GM19324 (cell line): ENCODE data around the gene TIAM2.
"Not testable (repeated sequence)": the region's sequence is repeated elsewhere in the genome, so short reads cannot be mapped to it uniquely, and the experiment has no call there.

Experiments used
- ATAC-seq: cut with Tn5 transposase; IDR thresholded peaks from one replicate; pipeline ENCODE4 v1.9.1; 2021; ENCODE audit warnings: mild to moderate bottlenecking, moderate library complexity; ENCODE audit not compliant: unreplicated experiment, low FRiP score

The TIAM2 gene

DNA sequence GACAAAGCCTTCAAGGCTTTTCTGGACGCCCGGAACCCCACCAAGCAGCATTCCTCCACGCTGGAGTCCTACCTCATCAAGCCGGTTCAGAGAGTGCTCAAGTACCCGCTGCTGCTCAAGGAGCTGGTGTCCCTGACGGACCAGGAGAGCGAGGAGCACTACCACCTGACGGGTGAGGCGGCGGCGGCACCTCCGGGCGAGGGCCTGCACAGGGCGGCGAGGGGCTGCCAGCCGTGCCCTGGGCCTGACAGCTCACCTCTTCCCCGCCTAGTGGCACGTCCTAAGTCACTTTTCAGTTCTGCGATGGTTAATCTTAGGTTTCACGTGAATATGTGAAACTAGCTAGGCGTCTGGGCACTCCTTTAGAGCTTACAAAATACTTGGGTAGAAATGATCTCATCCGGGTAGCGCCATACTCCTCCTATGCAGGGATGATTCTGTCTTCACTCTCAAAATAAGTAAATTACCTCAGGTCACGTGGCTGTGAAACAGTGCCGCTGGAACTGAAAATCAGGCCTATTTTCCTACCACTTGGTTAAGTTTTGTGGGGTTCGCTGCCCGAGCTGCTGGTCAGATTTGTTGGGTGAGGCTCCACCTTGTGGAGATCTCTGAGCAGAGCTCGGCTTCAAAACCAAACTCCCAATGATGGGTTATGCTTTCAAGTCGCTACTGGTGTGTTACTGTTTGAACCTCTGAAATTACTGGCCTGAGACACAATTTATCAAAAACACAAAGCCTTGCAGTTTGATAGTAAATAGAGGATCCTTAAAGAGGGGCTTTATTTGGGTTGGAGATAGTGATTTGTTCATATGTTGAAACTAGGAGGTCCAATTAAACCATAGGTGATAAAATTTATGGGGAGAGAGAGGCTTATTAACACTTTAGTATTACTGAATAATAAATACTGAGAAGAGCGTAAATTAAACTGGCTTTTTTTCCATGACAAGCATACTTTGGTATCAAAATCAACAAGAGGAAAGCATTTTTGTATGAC is 253.2 kb downstream of the TIAM2 start:
- ATAC-seq, result no peak

- no peak for ATAC-seq
Observed at GRCh38 chr6:155250701-155251381, 255.7 kb downstream of the TIAM2 start.

GRCh38 chr6:155252581-155252980 is 257.5 kb downstream of the TIAM2 start:
- ATAC-seq, result no peak

DNA sequence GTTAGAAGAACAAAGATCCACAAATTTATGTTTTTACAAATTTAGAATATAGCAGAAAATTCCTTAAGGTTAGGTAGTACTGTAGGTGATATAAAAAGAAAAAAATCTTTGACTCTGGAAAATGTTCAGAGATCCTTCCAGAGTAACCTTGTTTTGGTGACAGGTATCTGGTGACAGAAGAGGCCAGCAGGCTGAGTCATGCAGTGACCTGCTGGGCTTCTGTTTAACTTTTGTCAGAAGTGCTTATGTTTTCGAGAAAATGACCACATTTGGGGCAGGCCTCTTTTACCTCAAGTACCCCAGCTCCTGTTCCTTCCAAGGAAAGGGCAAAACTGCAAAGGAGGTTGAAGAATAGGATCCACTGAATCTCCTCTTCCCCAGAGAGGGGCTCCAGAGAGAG is 258.2 kb downstream of the TIAM2 start:
- ATAC-seq, result no peak

GRCh38 chr6:155254139-155254538 is 259.0 kb downstream of the TIAM2 start:
- no peak for ATAC-seq

DNA sequence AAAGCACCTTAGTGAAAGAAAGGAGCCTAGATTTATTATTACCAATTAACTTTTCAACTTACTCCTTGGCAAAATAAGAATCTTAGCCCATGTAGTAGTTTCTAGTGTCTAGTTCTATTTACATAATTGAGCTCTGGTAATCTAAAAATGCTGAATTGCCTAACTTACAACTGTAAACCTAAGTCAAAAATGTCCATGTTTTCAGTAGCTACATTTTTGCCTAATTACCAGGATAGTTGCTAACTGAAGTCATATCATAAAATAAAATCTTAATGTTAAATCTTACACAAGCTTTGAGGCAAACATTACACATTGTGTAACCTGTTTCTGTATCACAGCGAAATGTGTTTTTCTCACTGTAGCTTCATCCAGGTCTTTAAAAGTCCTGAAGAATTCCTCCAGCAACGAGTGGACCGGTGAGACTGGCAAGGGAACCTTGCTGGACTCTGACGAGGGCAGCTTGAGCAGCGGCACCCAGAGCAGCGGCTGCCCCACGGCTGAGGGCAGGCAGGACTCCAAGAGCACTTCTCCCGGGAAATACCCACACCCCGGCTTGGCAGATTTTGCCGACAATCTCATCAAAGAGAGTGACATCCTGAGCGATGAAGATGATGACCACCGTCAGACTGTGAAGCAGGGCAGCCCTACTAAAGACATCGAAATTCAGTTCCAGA is 261.1 kb downstream of the TIAM2 start:
- ATAC-seq, result no peak

DNA sequence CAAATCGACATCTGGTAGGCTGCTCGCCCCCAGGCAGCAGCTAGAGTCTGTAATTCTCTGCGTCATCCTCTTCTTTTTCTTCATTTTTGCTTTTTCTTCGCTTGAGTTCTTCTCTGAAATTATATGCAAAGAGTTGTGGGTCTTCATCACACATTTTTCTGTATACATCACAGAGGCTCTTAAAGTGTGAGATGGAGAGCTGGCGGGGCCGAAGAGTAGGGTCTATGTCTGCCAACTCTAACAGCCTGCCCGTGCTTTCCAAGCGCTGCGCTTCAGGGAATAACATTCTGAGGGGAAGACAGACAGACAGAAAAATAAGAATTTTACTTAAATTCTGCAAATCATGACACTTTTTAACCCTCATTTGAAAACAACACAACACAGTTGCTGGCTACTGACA is 262.7 kb downstream of the TIAM2 start:
- no peak for ATAC-seq

- ATAC-seq, result no peak
Observed at GRCh38 chr6:155259204-155259603, 264.1 kb downstream of the TIAM2 start.

- ATAC-seq, result no peak
Observed at GRCh38 chr6:155259897-155260296, 264.8 kb downstream of the TIAM2 start.

- peak; percentile 65 for ATAC-seq
Observed at GRCh38 chr6:155260686-155261085, 265.6 kb downstream of the TIAM2 start.

GRCh38 chr6:155261111-155261900 is 266.2 kb downstream of the TIAM2 start:
- ATAC-seq, result no peak

DNA sequence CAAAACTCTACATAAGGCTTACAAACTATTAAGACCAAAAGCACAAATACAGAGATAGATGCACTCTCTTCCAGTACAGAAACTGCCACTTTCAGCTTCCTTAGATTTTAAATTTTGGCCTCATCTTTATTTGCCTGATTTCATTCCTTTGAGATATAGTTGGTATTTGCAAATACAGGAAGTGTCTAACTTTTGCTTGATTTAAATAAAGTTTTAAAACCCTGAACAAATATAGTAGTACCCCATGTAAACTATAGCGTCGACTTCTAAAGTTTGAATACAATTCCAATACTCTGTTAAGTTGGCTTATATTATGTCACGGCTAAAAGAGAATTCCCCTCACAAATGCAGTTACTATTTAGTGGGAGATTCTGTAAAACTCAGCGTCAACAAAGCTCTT is 267.5 kb downstream of the TIAM2 start:
- ATAC-seq, result no peak

DNA sequence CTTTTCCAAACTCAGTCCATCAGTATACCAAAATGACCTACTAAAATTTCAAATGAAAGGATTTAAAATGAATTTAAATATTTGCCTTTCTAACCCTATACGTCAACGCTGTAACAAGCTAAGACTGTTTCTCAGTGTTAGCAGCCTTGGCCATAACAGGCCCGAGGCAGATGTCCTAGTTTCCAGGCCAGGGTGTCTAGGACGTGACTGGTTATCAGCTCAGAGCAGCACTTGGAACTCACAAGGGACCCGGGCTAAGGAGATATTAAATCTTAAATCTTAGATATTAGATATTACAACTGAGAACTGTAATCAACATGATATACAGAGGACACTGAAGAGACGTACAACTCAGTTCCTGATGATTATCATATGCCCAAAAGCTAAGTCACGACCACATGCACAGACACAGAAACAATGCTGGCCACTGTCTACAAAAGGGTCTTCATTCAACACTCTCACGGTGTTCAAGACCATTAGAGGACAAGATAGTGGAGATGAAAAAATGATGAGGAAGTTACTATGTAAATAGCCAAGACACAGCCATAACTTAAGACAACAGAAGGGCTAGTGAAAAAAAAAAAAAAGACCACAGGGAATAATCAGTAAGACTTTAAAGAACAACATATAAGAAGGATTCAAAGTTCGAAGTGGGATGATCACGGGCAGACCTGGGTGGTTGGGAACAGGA is 268.4 kb downstream of the TIAM2 start, which contains the start of gene CLDN20:
TSS of gene CLDN20 (plus strand) at position 641 of the 691 bp plus-strand sequence. CDS start 11,707 bp downstream, outside the sequence.
- ATAC-seq, result no peak

DNA sequence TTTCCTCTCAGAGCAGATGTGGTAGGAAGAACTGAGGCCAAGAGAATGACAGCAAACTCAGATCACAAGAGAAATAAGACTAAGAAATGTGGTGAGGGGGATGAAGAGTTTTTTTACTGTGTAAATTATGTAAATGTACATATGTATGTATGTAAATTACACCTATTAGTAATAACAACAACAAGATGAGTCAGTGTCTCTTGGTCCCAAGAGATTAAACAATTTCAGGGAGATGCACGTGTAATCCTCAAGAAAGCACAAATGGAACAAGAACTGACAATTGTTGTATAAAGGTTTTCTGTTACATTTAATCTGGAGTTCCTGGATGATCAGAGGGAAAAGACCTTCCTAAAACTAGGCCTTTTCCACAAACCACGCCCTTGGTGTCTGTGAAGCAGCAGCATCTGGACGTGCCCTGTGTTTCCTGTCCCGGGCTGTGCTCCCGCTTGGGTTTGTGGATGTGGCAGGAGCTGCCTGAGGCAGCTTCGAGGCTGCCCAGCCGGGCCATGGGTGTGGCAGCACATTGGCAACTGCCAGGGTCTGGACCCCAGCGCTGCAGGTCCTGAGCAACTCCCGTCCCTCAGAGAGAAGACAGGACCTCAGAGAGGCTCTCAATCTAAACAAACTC is 269.7 kb downstream of the TIAM2 start:
- ATAC-seq, result no peak

GRCh38 chr6:155265843-155266535 is 270.9 kb downstream of the TIAM2 start:
- ATAC-seq, result no peak

GRCh38 chr6:155267411-155267810 is 272.3 kb downstream of the TIAM2 start:
- ATAC-seq, result no peak

DNA sequence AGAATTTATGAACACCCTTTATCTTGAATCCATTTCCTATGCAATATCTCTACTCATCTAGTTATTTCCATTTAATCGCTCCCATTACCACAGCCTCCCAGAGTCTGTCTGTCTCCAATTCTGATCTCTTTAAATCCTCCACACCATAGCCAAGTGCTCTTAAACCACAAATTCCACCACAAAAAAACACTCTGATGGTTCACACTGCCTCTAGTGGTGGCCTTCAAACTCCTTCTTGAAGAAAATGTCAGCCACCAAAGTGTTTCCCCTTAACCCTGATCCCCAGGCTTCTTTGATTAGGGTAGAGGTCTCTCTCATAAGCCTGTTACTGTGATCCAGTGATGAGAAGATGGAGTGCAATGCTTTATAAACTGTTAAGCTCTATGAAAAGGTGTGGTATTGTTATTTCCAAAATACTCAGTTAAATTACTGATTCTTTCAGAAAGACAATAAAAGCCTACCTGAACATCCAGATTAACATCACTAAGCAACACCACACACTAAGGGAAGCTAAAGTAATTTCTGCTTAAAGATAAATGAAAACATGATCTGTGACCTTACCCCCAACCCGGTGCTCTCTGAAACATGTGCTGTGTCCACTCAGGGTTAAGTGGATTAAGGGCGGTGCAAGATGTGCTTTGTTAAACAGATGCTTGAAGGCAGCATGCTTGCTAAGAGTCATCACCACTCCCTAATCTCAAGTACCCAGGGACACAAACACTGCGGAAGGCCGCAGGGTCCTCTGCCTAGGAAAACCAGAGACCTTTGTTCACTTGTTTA is 273.2 kb downstream of the TIAM2 start:
- not testable (repeated sequence) for ATAC-seq

DNA sequence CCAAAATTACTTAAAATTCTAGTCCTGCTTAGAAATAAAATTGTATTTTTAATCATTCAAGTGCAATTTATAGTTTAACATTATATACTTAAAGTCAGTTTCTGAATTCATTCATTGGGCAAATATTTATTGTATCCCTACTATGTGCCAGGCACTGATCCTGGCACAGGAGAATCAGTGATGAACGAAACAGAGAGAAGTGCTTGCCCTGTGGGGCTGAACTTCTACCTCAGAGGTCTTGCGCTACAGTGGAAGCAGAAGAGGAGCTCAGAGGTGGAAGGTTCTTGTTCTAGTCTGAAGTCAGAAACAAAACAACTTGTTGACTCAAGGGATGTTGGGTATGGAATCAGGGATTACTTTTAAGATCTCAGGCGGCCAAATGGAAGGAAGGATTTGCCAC is 274.6 kb downstream of the TIAM2 start:
- ATAC-seq, result no peak
